Spleen (tissue), 11 donors: ENCODE measurements around the gene DPM1. TPM values are rescaled to one million over a fixed set of nuclear protein-coding genes. Genes with fewer than 3 reads are reported as not detected.

Experiments
- DNase-seq: peaks from one replicate; pipeline ENCODE4 v3.0.0-alpha.2; 2020
- H3K27ac ChIP-seq, 8 donors: fragments of 200-600 bp; sonication (generic) in 7 of 8; 1 replicate in 4 of 8; 2 replicates in 4 of 8; pipeline versions ENCODE4 v1.5.0 to v1.8.0; 2016 to 2021; ENCODE audit warnings: inconsistent platforms in 4 of 8, mild to moderate bottlenecking in 4 of 8, moderate library complexity in 1 of 8
- H3K27me3 ChIP-seq, 7 donors: fragments of 200-600 bp; sonication (generic) in 6 of 7; replicated peaks in 1 of 7; 1 replicate in 4 of 7; 2 replicates in 3 of 7; pipeline versions ENCODE4 v1.5.0 to v1.8.0; 2016 to 2021; ENCODE audit warnings: inconsistent platforms in 3 of 7, mild to moderate bottlenecking in 1 of 7
- H3K36me3 ChIP-seq, 6 donors: fragments of 200-600 bp; sonication (generic) in 5 of 6; 1 replicate in 4 of 6; 2 replicates in 2 of 6; pipeline versions ENCODE4 v1.5.0 to v1.8.0; 2016 to 2021; ENCODE audit warnings: inconsistent platforms in 2 of 6
- H3K4me1 ChIP-seq, 6 donors: fragments of 200-600 bp; sonication (generic) in 5 of 6; 1 replicate in 3 of 6; 2 replicates in 3 of 6; pipeline versions ENCODE4 v1.5.0 to v1.8.0; 2016 to 2021; ENCODE audit warnings: inconsistent platforms in 3 of 6
- H3K4me3 ChIP-seq, 8 donors: fragments of 200-600 bp; sonication (generic) in 7 of 8; 1 replicate in 4 of 8; 2 replicates in 4 of 8; pipeline versions ENCODE4 v1.5.0 to v1.8.0; 2016 to 2021; ENCODE audit warnings: inconsistent platforms in 4 of 8, mild to moderate bottlenecking in 4 of 8, moderate library complexity in 2 of 8
- H3K9me3 ChIP-seq, 8 donors: fragments of 200-600 bp; sonication (generic) in 7 of 8; 1 replicate in 4 of 8; 2 replicates in 4 of 8; pipeline versions ENCODE4 v1.5.0 to v1.8.0; 2016 to 2021; ENCODE audit warnings: inconsistent platforms in 4 of 8
- CTCF ChIP-seq, 11 experiments: fragments of 200-600 bp in 7 of 11; fragments of 450-650 bp in 4 of 11; sonication (generic) in 4 of 11; IDR thresholded peaks in 8 of 11; conservative IDR thresholded peaks in 3 of 11; 1 replicate in 7 of 11; 2 replicates in 4 of 11; pipeline versions ENCODE4 v1.4.0 to v1.8.0; 2016 to 2021; ENCODE audit warnings: antibody characterized with exemption in 11 of 11, inconsistent platforms in 4 of 11, mild to moderate bottlenecking in 1 of 11
- POLR2A ChIP-seq, 3 donors: fragments of 450-650 bp; IDR thresholded peaks; one replicate each; pipeline ENCODE4 v1.5.1; 2017; ENCODE audit warnings: antibody characterized with exemption in 3 of 3, mild to moderate bottlenecking in 1 of 3
- POLR2AphosphoS5 ChIP-seq, 3 donors: sonication (generic); formaldehyde crosslinking; IDR thresholded peaks; one replicate each; pipeline ENCODE4 v1.5.1; 2017; ENCODE audit warnings: antibody characterized with exemption in 3 of 3
- WGBS, 5 donors: extraction: QIAGEN DNeasy Blood & Tissue Kit in 3 of 5; methylation state at CpG; one replicate each; pipeline versions ENCODE4 v1.1.5 to v1.1.7; 2013 to 2018; 5-methylcytosine and 5-hydroxymethylcytosine counted together
- intact Hi-C: fragments of 100-400 bp; cut with DNase I; formaldehyde crosslinking; loops from one replicate; pipeline ENCODE4 v1.15.0; 2023; ENCODE audit warnings: low total_unique reads
- polyA plus RNA-seq, 3 donors: library from polyadenylated mRNA; stranded (reverse); fragments of 200-250 nt; gene quantifications; one replicate each; pipeline ENCODE4 v1.2.1, GENCODE V29; 2013
- total RNA-seq, 7 donors: library from RNA; depleted of rRNA in 3 of 7; stranded (reverse); fragments of >200 nt in 3 of 7; fragmentation: NEBNext Ultra II Directional in 4 of 7; extraction: Animal tissue kit (Norgen Biotek cat#: 25700) in 4 of 7; gene quantifications; one replicate each; pipeline versions ENCODE4 v1.1.0 to v1.2.1, GENCODE V29; 2016 to 2021
- donor health status: healthy with polysubstance abuse.
- donor health status: DM: no; HTN: no; CAD: no; lungs with moderate emphysema.
- donor health status: DM: no; HTN: no; CAD: no.
- donor health status: Bipolar disorder and iron deficiency.
- donor health status: healthy.
- donor health status: DM: no; HTN: no; CAD: no.
- donor health status: DM: yes; HTN: yes; CAD: no.

The DPM1 gene
- total and polyA plus RNA-seq, 10 donors, result 28.1 to 65.0 (median 43.8) TPM

- 90 to 96% (median 92%) methylated on average over 10 of the region's 10 CpGs for WGBS, 5 donors
- DNase-seq, result no peak
- no peak overlapping the region for H3K4me3 ChIP-seq
- peaks cover 0 to 4% (median 0%) of the 10 kb centered on the region in 7 donors for H3K27me3 ChIP-seq
- intact Hi-C loops, result no loop called here
- H3K36me3 ChIP-seq, result no peaks in the 10 kb centered on the region
- no peaks in the 10 kb centered on the region for H3K9me3 ChIP-seq
- TF ChIP-seq POLR2AphosphoS5 (IDR thresholded peaks at IDR 0.05), result no peak
- no peak for TF ChIP-seq POLR2A (IDR thresholded peaks at IDR 0.05)
- TF ChIP-seq CTCF (IDR thresholded peaks at IDR 0.05 in 8 of 11, conservative IDR thresholded peaks at IDR 0.05 in 3 of 11), result no peak
- no peak overlapping the region for H3K27ac ChIP-seq
- peaks cover 0 to 11% (median 0%) of the 10 kb centered on the region in 6 donors for H3K4me1 ChIP-seq
Observed at GRCh38 chr20:50975701-50976330, 17.5 kb upstream of the DPM1 start.

- H3K36me3 ChIP-seq, result no peaks in the 10 kb centered on the region
- no peaks in the 10 kb centered on the region for H3K4me1 ChIP-seq
- intact Hi-C loops, result no loop called here
- TF ChIP-seq POLR2AphosphoS5 (IDR thresholded peaks at IDR 0.05) (no peak), POLR2A (IDR thresholded peaks at IDR 0.05) (no peak), CTCF (IDR thresholded peaks at IDR 0.05 in 8 of 11, conservative IDR thresholded peaks at IDR 0.05 in 3 of 11) (no peak)
- no peak overlapping the region for H3K4me3 ChIP-seq
- H3K9me3 ChIP-seq, result no peaks in the 10 kb centered on the region
- no peak overlapping the region for H3K27ac ChIP-seq
- no peak for DNase-seq
- 81 to 87% (median 86%) methylated on average over 8 of the region's 8 CpGs for WGBS, 5 donors
- H3K27me3 ChIP-seq, result no peaks in the 10 kb centered on the region
Observed at GRCh38 chr20:50969912-50970311, 11.6 kb upstream of the DPM1 start.

DNA sequence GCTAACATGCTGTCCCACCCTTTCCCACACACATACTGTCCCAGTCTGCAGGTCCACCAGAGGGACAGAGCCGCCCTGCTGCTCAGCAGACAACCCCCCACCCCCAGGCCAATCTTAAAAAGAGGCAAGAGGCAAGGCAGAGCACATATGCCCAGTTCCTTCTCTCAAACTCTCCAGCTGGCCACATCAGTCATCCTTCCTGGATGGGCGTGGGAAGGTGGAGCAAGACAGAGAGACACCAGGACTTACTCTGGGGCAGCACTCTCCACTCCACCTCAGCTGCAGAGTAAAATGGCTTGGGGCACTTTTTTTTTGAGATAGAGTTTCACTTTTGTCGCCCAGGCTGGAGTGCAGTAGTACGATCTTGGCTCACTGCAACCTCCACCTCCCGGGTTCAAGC, 11.1 kb upstream of the DPM1 start:
- WGBS, 5 donors, result 86 to 94% (median 91%) methylated on average over 5 of the region's 5 CpGs
- no peak overlapping the region for H3K27ac ChIP-seq
- intact Hi-C loops, result no loop called here

GRCh38 chr20:50968289-50968688, 10.0 kb upstream of the DPM1 start:
- intact Hi-C loops, result no loop called here
- H3K27ac ChIP-seq, result no peak overlapping the region
- H3K4me1 ChIP-seq, result no peaks in the 10 kb centered on the region
- no peak overlapping the region for H3K4me3 ChIP-seq
- no peaks in the 10 kb centered on the region for H3K36me3 ChIP-seq
- TF ChIP-seq CTCF (IDR thresholded peaks at IDR 0.05 in 8 of 11, conservative IDR thresholded peaks at IDR 0.05 in 3 of 11) (no peak), POLR2AphosphoS5 (IDR thresholded peaks at IDR 0.05) (no peak), POLR2A (IDR thresholded peaks at IDR 0.05) (no peak)
- H3K27me3 ChIP-seq, result no peaks in the 10 kb centered on the region
- no peaks in the 10 kb centered on the region for H3K9me3 ChIP-seq
- DNase-seq, result no peak
- 84 to 87% (median 85%) methylated on average over 9 of the region's 9 CpGs for WGBS, 5 donors

More for the DNA sequence above, 11.1 kb upstream of the DPM1 start:
- Histone ChIP-seq H3K4me1 (no peaks in the 10 kb centered on the region), H3K9me3 (no peaks in the 10 kb centered on the region), H3K36me3 (no peaks in the 10 kb centered on the region), H3K4me3 (no peak overlapping the region), H3K27me3 (no peaks in the 10 kb centered on the region)
- no peak for DNase-seq
- TF ChIP-seq POLR2A (IDR thresholded peaks at IDR 0.05), result no peak
- no peak for TF ChIP-seq CTCF (IDR thresholded peaks at IDR 0.05 in 8 of 11, conservative IDR thresholded peaks at IDR 0.05 in 3 of 11)
- no peak for TF ChIP-seq POLR2AphosphoS5 (IDR thresholded peaks at IDR 0.05)
